Activated naive CD4-positive, alpha-beta T cell treated with anti-CD3 and anti-CD28 coated beads for 36 hours (primary cell): Measurements from ENCODE around the gene CSNK1D. TPM values are rescaled to one million over a fixed set of nuclear protein-coding genes. Genes with fewer than 3 reads are reported as not detected.

Experiments used
- CTCF ChIA-PET: fragments of 350-600 bp; sonication (Branson Sonifier 250); formaldehyde crosslinking; loops from one replicate; lab custom pipeline; 2021; ENCODE audit warnings: antibody characterized with exemption; lab: Charles Lee
- DNase-seq: peaks from one replicate; pipeline ENCODE4 v3.0.0-alpha.2; 2020
- H3K27ac Mint-ChIP-seq: one replicate; pipeline ENCODE4 v1.8.0; 2021; ENCODE audit warnings: mild to moderate bottlenecking, mixed read lengths
- H3K27me3 Mint-ChIP-seq: one replicate; pipeline ENCODE4 v1.8.0; 2021; ENCODE audit warnings: low read depth, mixed read lengths
- H3K36me3 Mint-ChIP-seq: one replicate; pipeline ENCODE4 v1.8.0; 2021; ENCODE audit warnings: low read depth, mixed read lengths
- H3K4me1 Mint-ChIP-seq: one replicate; pipeline ENCODE4 v1.8.0; 2021; ENCODE audit warnings: low read depth, mixed read lengths
- H3K4me3 Mint-ChIP-seq: one replicate; pipeline ENCODE4 v1.8.0; 2021; ENCODE audit warnings: mild to moderate bottlenecking, moderate library complexity, mixed read lengths
- H3K9me3 Mint-ChIP-seq: one replicate; pipeline ENCODE4 v1.8.0; 2021; ENCODE audit warnings: mixed read lengths
- intact Hi-C: fragments of 100-400 bp; cut with micrococcal nuclease; formaldehyde crosslinking; loops from one replicate; pipeline ENCODE4 v1.15.1; 2023
- total RNA-seq, 2 experiments: library from RNA; stranded (reverse); gene quantifications; one replicate each; pipeline ENCODE4 v1.2.3, GENCODE V29; 2021

The CSNK1D gene
- total RNA-seq, 2 experiments from 2014 or later = 99.8 to 100 TPM

DNA sequence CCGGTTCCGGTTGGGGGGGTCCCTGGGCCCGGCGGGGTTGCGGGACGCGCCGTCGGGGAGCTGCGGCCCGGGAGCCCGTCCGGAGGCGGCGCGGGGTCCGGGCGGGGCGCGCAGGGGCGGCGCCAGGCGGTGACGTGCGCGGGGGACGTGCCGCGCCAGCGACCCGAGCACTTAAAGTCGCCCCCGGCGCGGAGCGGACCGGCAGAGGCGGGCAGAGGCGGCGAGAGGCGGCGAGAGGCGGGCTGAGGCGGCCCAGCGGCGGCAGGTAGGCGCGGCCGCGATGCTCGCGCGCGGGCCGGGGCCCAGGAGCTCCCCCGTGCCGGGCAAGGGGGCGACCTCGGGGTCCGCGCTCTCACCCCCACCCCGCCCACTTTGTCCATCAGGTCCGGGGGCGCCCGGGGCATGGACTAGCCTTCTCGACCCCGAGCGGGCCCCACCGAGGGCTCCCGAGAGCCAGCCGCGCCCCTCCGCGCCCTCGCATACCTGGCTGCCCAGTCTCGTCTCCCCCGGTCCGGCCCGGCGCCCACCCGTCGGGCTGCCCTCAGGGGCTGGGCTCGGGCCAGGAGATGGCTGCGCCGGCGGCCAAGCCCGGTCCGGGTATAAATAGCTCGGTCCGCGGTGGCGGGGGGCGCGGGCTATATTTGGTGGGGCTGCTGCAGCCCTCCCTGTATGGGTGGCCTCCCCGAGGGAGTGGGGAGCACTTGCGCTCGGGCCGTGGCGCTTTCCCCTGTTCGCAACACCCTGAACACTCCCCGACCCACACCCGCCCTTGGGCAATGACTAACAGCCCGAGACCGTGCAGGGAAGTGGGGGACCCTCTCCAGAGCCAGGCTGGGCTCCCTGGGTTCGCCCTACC lies 44.4 kb downstream of the CSNK1D start, which contains the start of gene SLC16A3:
SLC16A3 (plus strand) TSS at position 201 of the 856 bp plus-strand sequence. CDS start 6,967 bp downstream, outside the sequence.
- peaks cover 12% of the 10 kb centered on the region for H3K4me1 Mint-ChIP-seq
- CTCF ChIA-PET = interaction anchor here (1.3 kb wide), 2 partner anchors 10 to 23 kb away, joined by 3 to 5 read pairs; no protein-coding TSS in a partner anchor
- H3K4me3 Mint-ChIP-seq = peak within 1 kb of the TSS; percentile 82
- H3K27ac Mint-ChIP-seq = peak within 1 kb of the TSS; percentile 50
- no peaks in the 10 kb centered on the region for H3K36me3 Mint-ChIP-seq
- H3K27me3 Mint-ChIP-seq = peaks cover 3% of the 10 kb centered on the region
- intact Hi-C loops = no loop called here
- DNase-seq = peak; percentile 39
- no peaks in the 10 kb centered on the region for H3K9me3 Mint-ChIP-seq

DNA sequence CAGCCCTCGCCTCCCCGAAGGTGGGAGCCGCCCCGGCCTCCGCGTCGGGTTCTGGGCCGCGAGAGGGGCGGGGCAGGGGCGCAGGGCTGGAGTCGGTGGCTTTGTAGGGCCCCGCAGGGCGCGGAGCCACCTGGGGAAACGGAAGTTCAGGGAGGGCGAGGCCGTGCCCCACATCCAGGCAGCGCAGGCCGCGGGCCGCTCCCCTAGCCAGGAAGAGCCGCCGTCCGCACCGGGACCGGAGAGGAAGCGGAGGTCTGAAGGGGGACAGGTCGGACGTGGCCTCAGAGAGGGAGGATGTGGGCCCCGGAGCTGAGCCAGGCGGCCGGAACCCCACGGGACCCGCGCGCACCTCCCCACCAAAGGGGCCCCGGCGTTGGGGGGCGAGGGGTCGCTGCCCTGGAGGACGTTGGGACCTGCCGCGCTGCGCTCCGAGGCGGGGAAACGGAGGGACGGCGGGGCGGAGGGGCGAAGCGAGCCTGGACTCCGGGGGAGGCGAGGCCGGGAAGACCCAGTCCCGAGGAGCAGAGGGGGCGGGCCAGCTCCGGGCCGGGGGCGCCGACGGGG lies 45.1 kb downstream of the CSNK1D start:
- H3K27ac Mint-ChIP-seq = peak overlapping the region; percentile 50
- no peaks in the 10 kb centered on the region for H3K9me3 Mint-ChIP-seq
- peaks cover 3% of the 10 kb centered on the region for H3K27me3 Mint-ChIP-seq
- CTCF ChIA-PET = interaction anchor here (1.3 kb wide), 1 partner anchor 22 kb away, joined by 5 read pairs; no protein-coding TSS in a partner anchor
- peak; percentile 73 for DNase-seq
- peak overlapping the region; percentile 82 for H3K4me3 Mint-ChIP-seq
- no peaks in the 10 kb centered on the region for H3K36me3 Mint-ChIP-seq
- H3K4me1 Mint-ChIP-seq = peaks cover 12% of the 10 kb centered on the region
- intact Hi-C loops = no loop called here

DNA sequence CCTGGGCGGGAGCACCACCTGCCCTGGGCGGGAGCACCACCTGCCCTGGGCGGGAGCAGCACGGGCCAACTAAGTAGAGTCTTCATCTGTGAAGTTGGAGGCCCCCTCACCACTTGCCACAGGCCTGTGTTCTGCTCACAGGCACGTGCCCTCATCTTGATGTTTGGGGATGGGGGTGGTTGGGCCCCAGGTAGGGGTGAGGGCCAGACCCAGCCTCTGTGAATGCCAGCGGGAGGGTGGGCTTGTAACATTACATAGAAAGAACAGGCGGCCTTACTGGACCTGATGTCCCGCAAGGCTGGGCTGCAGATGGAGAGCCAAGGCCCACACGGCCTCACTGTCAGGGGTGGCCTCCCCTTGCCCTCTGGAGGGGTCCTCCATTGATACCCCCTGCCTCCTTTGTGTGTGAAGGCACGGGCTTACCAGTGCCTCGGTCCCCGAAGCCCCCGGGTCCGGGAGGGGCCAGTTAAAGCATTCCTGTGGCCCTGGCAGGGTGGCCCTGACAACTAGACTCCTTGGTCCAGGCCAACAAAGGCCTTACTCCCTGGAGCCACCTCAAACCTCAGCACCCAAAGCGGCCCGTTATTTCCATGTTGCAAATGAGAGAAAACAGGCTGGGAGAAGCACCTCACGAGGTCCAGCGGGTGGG lies 45.7 kb downstream of the CSNK1D start:
- CTCF ChIA-PET = interaction anchor here (1.3 to 1.6 kb wide), 2 partner anchors 9 to 22 kb away, joined by 5 read pairs; no protein-coding TSS in a partner anchor
- Mint-ChIP-seq H3K27ac (no peak overlapping the region), H3K9me3 (no peaks in the 10 kb centered on the region), H3K4me3 (peak overlapping the region; percentile 82), H3K4me1 (peaks cover 12% of the 10 kb centered on the region), H3K27me3 (peaks cover 3% of the 10 kb centered on the region), H3K36me3 (no peaks in the 10 kb centered on the region)
- DNase-seq = no peak
- intact Hi-C loops = no loop called here

DNA sequence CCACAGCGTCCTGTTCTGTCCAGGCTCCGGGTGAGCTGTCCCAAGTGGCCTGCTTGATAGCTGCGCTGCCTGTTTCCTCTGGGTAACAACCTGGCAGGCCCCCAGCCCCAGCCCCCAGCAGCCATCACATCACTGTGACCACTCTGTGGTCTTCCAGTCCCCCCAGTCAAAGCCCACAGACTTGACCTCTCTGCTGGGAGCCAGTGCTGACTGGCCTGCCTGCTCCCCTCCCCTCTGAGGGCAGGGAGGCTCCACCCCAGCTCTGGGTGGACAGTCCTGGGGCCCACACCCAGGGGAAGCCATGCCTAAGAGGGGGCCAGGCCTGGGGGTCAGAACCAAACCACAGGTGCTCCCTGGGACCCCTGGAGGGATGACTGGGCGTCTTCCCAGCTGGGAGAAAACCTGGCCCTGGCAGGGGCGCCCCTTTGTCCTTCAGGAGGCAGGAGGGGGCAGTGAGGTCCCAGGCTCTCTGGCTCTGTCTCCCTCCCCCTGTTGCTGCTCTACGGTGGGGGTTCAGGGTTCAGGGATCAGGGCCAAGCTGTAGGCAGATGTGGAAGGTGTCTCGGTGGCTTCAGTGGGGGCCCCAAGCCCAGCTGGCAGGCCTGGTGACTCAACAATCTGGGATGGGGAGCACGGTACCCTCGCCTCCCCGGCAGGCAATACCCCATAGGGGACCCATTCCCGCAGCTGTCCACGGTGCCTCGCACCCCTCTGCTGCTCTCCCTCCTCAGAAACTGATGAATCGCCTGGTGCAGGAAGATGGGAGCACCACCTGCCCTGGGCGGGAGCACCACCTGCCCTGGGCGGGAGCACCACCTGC lies 46.5 kb downstream of the CSNK1D start:
- H3K27ac Mint-ChIP-seq = no peak overlapping the region
- DNase-seq = no peak
- intact Hi-C loops = no loop called here
- H3K4me1 Mint-ChIP-seq = peaks cover 12% of the 10 kb centered on the region
- H3K36me3 Mint-ChIP-seq = no peaks in the 10 kb centered on the region
- CTCF ChIA-PET = interaction anchor here (1.6 kb wide), 1 partner anchor 9 kb away, joined by 5 read pairs; no protein-coding TSS in a partner anchor
- peak overlapping the region; percentile 15 for H3K4me3 Mint-ChIP-seq
- no peaks in the 10 kb centered on the region for H3K9me3 Mint-ChIP-seq
- peaks cover 3% of the 10 kb centered on the region for H3K27me3 Mint-ChIP-seq

DNA sequence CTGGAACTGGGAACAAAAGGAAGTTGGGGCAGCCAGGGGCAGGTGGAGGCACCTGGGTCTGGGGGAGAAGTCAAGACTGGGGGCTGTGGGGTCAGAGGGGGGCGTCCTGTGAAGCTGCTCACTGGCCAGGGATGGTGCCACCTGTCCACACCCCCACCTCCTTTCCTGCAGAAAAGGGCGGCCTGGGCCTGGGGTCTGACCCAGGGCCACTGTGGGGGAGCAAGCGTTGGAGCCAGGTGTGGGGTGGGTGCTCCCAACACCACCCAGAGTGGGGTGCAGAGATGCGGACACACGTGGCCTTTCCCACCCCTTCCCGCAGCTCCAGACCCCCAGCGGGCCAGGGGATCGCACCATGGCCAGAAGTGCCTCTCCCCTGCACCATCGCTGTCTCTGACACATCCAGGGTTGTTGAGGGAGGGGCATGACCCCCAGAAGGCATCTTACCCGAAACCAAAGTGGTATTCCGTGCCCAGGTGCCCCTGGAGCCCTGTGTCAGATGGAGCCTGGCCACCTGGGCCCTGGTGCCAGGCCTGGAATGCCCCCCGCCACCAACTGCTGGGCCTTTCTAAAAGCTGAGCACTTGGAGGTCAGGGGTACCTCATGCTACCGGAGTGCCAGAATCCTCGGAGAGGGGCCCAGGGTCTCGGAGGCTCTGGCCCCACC lies 47.2 kb downstream of the CSNK1D start:
- Mint-ChIP-seq H3K36me3 (no peaks in the 10 kb centered on the region), H3K9me3 (no peaks in the 10 kb centered on the region), H3K4me3 (no peak overlapping the region), H3K27ac (no peak overlapping the region), H3K4me1 (peaks cover 12% of the 10 kb centered on the region), H3K27me3 (peaks cover 3% of the 10 kb centered on the region)
- DNase-seq = no peak
- CTCF ChIA-PET = interaction anchor here (1.6 kb wide), 1 partner anchor 10 kb away, joined by 5 read pairs; no protein-coding TSS in a partner anchor
- intact Hi-C loops = no loop called here

DNA sequence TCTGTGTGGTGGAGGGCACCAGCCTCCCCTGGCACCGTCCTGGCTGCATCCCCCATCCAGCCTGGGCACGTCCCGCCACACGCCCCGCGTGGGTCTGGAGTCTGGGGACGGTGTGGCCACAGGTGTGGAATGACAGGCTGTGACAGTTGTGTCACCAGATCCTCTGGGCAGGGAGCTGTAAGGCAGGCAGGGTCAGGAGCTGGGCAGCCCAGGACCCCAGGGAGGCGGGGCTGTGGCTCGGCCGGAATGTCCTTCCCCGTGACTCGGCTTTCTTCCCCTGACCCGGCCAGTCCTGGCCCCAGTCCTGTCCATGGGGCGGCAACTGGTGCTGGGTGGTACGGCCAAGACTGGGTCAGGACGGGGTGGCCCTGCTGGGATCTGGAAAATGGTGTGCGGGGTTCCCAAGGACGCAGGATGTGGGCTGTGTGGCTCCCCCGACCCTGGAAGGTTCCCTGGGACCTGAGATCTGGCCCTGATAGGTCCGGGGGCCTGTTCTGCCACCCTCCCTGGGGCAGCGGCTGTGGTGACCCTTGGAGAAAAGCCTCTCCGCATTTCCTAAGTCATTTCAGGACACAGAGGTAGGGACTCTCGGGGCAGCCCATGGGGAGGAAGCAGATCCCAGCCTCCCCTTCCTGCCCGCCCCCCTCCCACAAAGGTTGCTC lies 48.0 kb downstream of the CSNK1D start:
- intact Hi-C loops = no loop called here
- no peak overlapping the region for H3K4me3 Mint-ChIP-seq
- CTCF ChIA-PET = interaction anchor here (0.7 kb wide), 1 partner anchor 50 kb away, joined by 4 read pairs; no protein-coding TSS in a partner anchor
- peaks cover 12% of the 10 kb centered on the region for H3K4me1 Mint-ChIP-seq
- no peaks in the 10 kb centered on the region for H3K9me3 Mint-ChIP-seq
- H3K27me3 Mint-ChIP-seq = peaks cover 3% of the 10 kb centered on the region
- H3K36me3 Mint-ChIP-seq = no peaks in the 10 kb centered on the region
- no peak overlapping the region for H3K27ac Mint-ChIP-seq
- no peak for DNase-seq

DNA sequence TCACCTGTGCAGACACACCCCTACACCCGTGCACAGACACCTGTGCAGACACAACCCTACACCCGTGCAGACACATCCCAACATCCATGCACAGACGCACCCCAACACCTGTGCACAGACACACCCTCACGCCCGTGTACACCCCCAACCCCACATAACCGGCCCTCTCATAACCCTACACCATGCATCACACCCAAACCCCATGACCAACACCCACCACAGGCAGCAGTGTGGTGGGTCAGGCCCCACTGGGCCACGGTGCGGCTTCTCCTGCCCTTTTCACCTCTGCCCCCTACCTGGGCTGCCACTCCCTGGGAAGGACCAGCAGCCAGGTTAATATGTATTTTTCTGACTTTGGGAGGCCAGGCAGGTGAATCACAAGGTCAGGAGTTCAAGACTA lies 48.8 kb downstream of the CSNK1D start:
- Mint-ChIP-seq H3K4me1 (peaks cover 6% of the 10 kb centered on the region), H3K27me3 (no peaks in the 10 kb centered on the region), H3K36me3 (no peaks in the 10 kb centered on the region), H3K9me3 (no peaks in the 10 kb centered on the region), H3K4me3 (no peak overlapping the region), H3K27ac (no peak overlapping the region)
- CTCF ChIA-PET = interaction anchor here (0.7 kb wide), 1 partner anchor 51 kb away, joined by 4 read pairs; no protein-coding TSS in a partner anchor
- DNase-seq = no peak
- intact Hi-C loops = no loop called here

DNA sequence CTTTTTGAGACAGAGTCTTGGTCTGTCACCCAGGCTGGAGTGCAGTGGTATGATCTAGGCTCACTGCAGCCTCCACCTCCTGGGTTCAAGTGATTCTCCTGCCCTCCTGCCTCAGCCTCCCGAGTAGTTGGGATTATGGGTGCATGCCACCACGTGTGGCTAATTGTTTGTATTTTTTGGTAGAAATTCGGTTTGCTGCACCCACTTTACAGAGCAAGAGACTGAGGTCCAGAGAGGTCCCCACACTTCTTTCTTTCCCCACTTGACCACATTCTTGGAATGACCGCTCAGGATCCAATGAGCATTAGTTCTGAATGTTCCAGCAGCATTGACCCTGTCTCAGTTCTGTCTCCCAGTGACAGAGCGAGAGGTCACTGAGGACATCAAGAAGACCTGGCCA lies 50.0 kb downstream of the CSNK1D start:
- Mint-ChIP-seq H3K9me3 (no peaks in the 10 kb centered on the region), H3K27ac (no peak overlapping the region), H3K36me3 (no peaks in the 10 kb centered on the region), H3K4me3 (no peak overlapping the region), H3K27me3 (no peaks in the 10 kb centered on the region), H3K4me1 (peaks cover 4% of the 10 kb centered on the region)
- CTCF ChIA-PET = no interaction called here
- intact Hi-C loops = no loop called here
- no peak for DNase-seq

DNA sequence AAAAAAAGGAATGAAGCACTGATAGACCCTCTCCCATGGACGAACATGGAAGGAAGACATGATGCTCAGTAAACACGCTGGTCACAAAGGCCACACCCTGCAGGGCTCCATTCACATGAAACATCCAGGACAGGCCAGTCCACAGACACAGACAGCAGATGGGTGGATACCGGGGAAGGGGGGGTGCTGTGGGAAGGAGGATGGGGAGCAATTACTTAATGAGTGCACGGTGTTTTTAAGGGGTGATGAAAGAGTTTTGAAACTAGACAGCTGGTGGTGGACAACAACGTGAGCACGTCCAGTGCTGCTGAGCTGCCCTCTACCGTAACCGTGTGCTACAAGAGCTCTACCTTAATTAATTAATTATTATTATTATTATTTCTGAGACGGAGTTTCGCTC lies 50.7 kb downstream of the CSNK1D start:
- no peaks in the 10 kb centered on the region for H3K27me3 Mint-ChIP-seq
- H3K36me3 Mint-ChIP-seq = no peaks in the 10 kb centered on the region
- CTCF ChIA-PET = no interaction called here
- no peak overlapping the region for H3K27ac Mint-ChIP-seq
- intact Hi-C loops = no loop called here
- DNase-seq = no peak
- no peaks in the 10 kb centered on the region for H3K9me3 Mint-ChIP-seq
- no peak overlapping the region for H3K4me3 Mint-ChIP-seq
- H3K4me1 Mint-ChIP-seq = peaks cover 4% of the 10 kb centered on the region

DNA sequence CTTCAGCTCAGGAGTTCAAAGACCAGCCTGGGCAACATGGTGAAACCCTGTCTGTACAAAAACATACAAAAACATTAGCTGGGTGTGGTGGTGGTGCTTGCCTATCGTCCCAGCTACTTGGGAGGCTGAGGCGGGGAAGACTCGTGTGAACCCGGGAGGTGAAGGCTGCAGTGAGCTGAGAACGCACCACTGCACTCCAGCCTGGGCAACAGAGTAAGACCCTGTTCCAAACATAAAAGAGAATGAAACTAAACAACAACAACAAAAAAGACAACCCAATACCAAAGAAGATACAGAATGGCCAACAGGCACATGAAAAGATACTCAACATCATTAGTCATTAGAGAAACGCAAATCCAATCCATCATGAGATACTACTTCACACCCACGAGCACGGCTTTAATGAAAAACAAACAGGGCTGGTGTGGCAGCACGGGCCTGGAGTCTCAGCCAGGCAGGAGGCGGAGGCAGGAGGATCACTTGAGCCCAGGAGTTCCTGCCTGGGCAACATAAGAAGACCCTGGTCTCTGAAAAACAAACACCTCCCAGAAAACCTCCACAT lies 52.1 kb downstream of the CSNK1D start:
- CTCF ChIA-PET = interaction anchor here (0.6 to 1.4 kb wide), 2 partner anchors 21 to 484 kb away, joined by 3 read pairs; no protein-coding TSS in a partner anchor
- H3K27ac Mint-ChIP-seq = no peak overlapping the region
- no peaks in the 10 kb centered on the region for H3K9me3 Mint-ChIP-seq
- H3K4me1 Mint-ChIP-seq = peaks cover 6% of the 10 kb centered on the region
- intact Hi-C loops = no loop called here
- H3K36me3 Mint-ChIP-seq = no peaks in the 10 kb centered on the region
- DNase-seq = no peak
- no peak overlapping the region for H3K4me3 Mint-ChIP-seq
- H3K27me3 Mint-ChIP-seq = no peaks in the 10 kb centered on the region
